Muscle of back (tissue), 13 donors: ENCODE results near the gene PEG3. TPM values are rescaled to one million over a fixed set of nuclear protein-coding genes. Genes with fewer than 3 reads are reported as not detected.
"Not testable (repeated sequence)": the region's sequence is repeated elsewhere in the genome, so short reads cannot be mapped to it uniquely, and the experiment has no call there.

ENCODE experiments used
- DNase-seq, 3 donors: peaks; one replicate each; pipeline versions ENCODE4 v3.0.0 to v3.0.0-alpha.2; 2013
- long read RNA-seq, 9 donors: transcript quantifications; one replicate each; lab custom pipeline, GENCODE V29; 2026
- polyA plus RNA-seq, 10 donors: library from polyadenylated mRNA; unstranded; fragments of 120-200 nt; gene quantifications; one replicate each; pipeline ENCODE4 v1.2.1, GENCODE V29; 2013; ENCODE audit not compliant: insufficient read length in 10 of 10

PEG3 gene
- polyA plus RNA-seq: 100 to 1,000 TPM; 162 to 352 (median 232) TPM
- long read RNA-seq, donor 1, full-length matches to known transcripts: 34 of 39 reads
- long read RNA-seq, donor 1, partial matches to known transcripts: 0 of 39 reads
- long read RNA-seq, donor 1, other reads (novel, unspliced or antisense): 5 of 39 reads
- long read RNA-seq, donor 2, full-length matches to known transcripts: 24 of 24 reads
- long read RNA-seq, donor 2, partial matches to known transcripts: 0 of 24 reads
- long read RNA-seq, donor 2, other reads (novel, unspliced or antisense): 0 of 24 reads
- long read RNA-seq, donor 3: 0 reads
- long read RNA-seq, donor 4, full-length matches to known transcripts: 31 of 31 reads
- long read RNA-seq, donor 4, partial matches to known transcripts: 0 of 31 reads
- long read RNA-seq, donor 4, other reads (novel, unspliced or antisense): 0 of 31 reads
- long read RNA-seq, donor 5, full-length matches to known transcripts: 33 of 38 reads
- long read RNA-seq, donor 5, partial matches to known transcripts: 0 of 38 reads
- long read RNA-seq, donor 5, other reads (novel, unspliced or antisense): 5 of 38 reads
- long read RNA-seq, donor 6, full-length matches to known transcripts: 24 of 59 reads
- long read RNA-seq, donor 6, partial matches to known transcripts: 30 of 59 reads
- long read RNA-seq, donor 6, other reads (novel, unspliced or antisense): 5 of 59 reads
- long read RNA-seq, donor 7, full-length matches to known transcripts: 28 of 34 reads
- long read RNA-seq, donor 7, partial matches to known transcripts: 0 of 34 reads
- long read RNA-seq, donor 7, other reads (novel, unspliced or antisense): 6 of 34 reads
- long read RNA-seq, donor 8, full-length matches to known transcripts: 14 of 14 reads
- long read RNA-seq, donor 8, partial matches to known transcripts: 0 of 14 reads
- long read RNA-seq, donor 8, other reads (novel, unspliced or antisense): 0 of 14 reads
- long read RNA-seq, donor 9, full-length matches to known transcripts: 2 of 2 reads
- long read RNA-seq, donor 9, partial matches to known transcripts: 0 of 2 reads
- long read RNA-seq, donor 9, other reads (novel, unspliced or antisense): 0 of 2 reads

DNA sequence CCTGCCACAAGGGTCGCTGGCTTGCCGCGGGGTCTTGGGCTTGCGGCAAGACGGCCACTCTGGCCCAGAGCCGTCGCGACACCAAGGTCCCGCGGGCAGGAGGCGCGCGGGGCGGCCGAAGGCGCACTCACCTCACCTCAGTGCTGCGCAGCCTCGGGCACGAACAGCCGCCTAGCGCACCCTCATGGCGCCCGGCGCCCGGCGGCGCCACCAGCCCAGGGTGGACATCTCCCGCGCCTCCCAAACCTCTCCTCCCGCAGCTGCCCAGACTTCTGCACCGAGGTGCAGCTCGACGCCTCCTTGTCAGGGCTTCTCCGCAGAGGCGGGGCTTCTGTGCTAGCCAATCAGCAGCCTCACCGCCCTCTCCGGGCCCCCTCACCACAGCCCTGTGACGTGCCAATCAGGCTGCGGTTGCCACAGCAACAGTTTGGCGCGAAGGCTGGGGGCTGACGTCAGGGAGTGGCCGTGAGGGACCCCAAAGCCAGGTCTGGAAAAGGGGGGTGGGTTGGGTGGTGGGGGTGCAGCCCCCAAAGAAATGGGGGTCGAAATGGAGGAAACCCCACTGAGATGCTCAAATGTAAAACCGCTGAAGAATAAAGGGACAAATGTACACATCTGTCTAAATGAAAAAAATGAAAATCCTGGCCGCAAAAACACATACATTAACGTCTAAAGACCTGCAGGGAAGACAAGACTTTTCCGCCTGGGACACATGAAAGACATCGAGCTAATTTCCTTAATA is at the start of gene PEG3, which contains the start of gene ZIM2:
TSS of gene PEG3 (minus strand) at position 276 of the 742 bp plus-strand sequence. CDS start 16,071 bp downstream, outside the sequence.
TSS of gene ZIM2 (minus strand) at position 276 of the 742 bp plus-strand sequence. CDS start 16,449 bp downstream, outside the sequence.
- peak; percentile 71 to 94 (median 85) for DNase-seq

- DNase-seq: no peak
Observed at GRCh38 chr19:56885173-56885985, 44.9 kb upstream of the PEG3 start.

DNA sequence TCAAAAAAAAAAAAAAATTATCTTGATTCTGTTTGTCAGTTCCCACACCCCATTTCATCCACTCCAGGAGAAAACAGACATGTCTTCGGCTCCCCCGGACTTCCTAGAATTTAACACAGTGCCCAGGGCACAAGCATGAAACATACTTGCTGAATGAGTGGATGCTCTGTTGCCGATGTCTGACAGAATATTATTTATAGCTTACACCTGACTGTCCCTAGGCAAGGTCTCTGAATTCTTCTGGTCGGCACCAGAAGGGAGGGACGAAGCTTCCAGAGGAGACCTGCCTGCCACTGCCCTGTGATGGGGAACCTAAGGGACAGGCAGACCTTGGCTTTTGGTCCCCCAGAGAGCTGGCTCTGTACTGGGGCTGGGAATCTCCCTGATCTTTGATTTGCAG is 43.9 kb upstream of the PEG3 start:
- peak in 1 of 3 donors; percentile 31 for DNase-seq

DNA sequence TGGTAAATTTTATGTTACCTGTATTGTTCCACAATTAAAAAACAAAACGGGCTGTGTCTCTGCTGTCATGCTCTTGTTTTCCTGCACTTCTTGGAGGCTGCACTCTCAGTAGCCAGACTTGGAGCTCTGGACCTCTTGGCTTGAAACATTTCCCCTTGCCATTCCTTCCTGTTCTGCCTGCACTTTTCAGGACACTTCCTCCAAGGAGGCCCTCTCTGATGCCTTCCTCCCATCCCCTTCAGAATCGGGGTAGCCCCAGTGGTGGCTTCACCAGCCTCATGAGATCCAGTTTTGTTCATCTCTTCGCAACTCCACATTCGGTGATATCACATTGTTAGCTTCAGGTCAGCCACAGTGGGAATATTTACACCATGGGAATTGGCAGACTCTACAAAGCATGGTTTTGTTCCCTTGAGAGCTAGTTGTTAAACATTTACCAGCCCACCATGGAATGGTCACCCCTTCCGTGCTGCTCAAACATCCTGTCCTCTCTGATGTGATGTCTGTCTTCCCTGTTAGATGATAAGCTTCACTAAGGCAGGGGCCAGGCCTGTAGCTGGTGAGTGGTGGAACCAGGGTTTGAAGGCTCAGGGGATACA is 40.2 kb upstream of the PEG3 start:
- no peak for DNase-seq

- DNase-seq: no peak
Observed at GRCh38 chr19:56877069-56877715, 36.7 kb upstream of the PEG3 start.

GRCh38 chr19:56875717-56876116 is 35.2 kb upstream of the PEG3 start:
- DNase-seq: no peak

- no peak for DNase-seq
Observed at GRCh38 chr19:56874530-56874929, 34.0 kb upstream of the PEG3 start.

- no peak for DNase-seq
Observed at GRCh38 chr19:56873493-56873892, 33.0 kb upstream of the PEG3 start.

- DNase-seq: no peak
Observed at GRCh38 chr19:56869886-56870285, 29.4 kb upstream of the PEG3 start.

DNA sequence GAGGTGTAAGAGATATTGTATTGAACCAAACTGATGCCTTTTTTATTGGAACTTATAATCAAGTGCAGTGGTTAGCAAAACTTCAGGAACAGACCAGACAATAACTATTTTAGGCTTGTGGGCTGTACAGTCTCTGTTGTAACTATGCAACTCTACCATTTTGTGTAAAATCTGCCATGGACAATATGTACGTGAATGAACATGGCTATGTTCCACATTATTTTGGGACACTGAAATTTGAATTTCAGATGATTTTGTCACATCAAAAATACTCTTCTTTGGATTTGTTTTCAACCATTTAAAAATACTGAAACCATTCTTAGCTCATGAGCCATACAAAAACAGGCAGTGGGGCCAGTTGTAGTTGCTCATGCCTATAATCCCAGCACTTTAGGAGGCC is 27.9 kb upstream of the PEG3 start:
- DNase-seq: no peak

GRCh38 chr19:56866538-56866937 is 26.0 kb upstream of the PEG3 start:
- DNase-seq: peak; percentile 33 to 84 (median 67)

DNA sequence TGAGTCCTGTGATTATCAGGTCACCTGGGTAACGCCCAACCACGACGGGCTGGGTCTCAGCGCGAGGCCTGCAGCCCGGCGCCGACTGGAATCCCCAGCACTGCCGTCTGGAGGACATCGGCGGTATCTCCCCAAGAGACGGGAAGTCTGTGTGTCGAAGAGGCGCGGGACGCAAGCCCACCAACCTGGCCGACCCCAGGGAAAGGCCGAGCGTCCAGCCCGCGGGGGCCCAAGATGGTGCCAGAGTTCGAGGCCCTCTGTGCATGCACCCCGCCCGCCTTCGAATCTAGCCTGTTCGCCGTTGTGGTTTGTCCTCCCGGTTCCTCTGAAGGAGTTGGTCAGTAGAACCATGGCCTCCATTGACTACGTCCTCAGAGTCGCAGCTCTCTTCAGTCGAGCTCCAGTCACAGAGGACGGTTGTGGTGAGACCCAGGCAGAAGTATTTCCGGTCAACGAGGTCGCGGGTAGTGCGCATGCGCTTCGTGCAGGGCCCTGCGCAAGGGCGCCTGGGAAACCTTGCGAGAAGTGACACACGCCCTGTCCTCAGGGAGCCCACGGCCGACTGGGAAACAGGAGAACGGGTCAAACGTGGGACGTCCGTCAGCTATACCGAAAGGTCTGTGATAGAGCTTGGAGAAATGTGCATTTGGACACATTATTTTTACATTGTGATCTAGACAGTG is 24.1 kb upstream of the PEG3 start:
- no peak for DNase-seq

DNA sequence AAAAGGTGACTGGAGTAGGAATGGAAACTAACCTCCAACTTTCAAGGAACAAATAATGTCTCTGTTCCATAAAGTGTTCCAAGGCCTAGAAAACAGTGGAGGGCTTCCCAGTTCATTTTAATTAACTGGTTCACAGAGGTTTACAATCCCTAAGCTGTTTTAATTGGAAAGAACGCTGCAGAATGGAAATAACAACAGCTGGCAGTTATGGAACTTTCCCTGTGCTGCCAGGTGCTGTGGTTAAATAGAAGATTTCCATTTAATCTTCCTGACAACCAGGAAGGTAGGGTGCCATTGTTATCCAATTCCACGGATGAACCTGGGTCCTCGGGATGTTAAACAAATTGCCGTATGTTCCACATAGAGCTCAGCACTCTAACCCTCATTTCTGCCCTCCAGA is 22.2 kb upstream of the PEG3 start:
- no peak for DNase-seq

DNA sequence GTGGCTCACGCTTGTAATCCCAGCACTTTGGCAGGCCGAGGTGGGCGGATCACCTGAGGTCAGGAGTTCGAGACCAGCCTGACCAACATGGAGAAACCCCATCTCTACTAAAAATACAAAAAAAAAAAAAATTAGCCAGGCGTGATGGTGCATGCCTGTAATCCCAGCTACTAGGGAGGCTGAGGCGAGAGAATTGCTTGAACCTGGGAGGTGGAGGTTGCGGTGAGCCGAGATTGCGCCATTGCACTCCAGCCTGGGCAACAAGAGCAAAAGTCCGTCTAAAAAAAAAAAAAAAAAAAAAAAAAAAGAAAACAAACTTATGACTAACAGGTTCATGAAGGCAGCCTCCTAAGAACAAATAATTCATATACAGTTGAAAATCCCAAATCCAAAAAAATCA is 19.9 kb upstream of the PEG3 start:
- not testable (repeated sequence) for DNase-seq

- DNase-seq: no peak
Observed at GRCh38 chr19:56858026-56858425, 17.5 kb upstream of the PEG3 start.

GRCh38 chr19:56856822-56857221 is 16.3 kb upstream of the PEG3 start:
- DNase-seq: no peak

- DNase-seq: not testable (repeated sequence)
Observed at GRCh38 chr19:56852361-56852760, 11.8 kb upstream of the PEG3 start.

DNA sequence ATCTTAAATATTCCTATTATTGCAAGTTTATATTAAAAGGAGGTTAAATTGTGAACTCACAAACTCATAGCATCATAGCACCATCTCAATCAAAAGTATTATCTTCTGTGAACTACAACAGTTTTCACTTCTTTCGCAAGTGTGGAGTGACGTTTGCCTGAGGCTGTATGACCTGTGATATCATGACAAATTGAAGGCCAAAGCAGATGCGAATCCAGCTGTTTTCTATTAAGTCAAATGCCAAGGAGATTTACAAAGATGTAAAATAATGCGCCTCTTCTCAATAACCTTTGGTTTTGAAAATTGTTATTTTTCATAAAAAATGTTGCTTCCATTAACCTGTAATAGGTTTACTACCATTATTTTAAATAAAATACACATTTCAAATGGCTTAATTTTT is 7.6 kb upstream of the PEG3 start:
- DNase-seq: no peak

GRCh38 chr19:56842412-56842811 is 1.9 kb upstream of the PEG3 start:
- DNase-seq: no peak
